Measurements from ENCODE around the gene ANKRD29. TPM values are rescaled to one million over a fixed set of nuclear protein-coding genes. Genes with fewer than 3 reads are reported as not detected.

The ANKRD29 gene
- total and polyA plus RNA-seq, 10 of the 15 experiments (the other 5 are each of a cell fraction or from before 2014, with no cell fraction given) = 0.53 to 9.2 (median 1.6) TPM

DNA sequence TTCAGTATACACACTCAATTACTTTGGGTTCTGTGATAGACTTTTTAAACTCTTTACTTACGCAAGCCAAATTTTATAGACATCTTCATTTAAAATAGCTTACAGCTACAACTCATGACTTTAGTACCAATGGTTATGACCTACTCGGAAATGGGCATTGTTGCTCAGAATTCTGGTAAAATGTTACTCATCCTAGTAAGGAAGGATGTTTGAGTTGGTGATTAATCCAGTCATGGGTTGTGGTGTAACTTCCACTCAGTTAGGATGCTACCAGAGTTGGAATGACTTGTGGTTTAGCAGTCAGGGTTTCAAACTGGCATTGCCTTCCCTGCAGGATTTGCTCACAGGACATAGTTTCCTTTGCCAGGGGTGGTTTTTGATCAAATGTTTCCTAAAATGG lies 69.0 kb downstream of the ANKRD29 start:
- Histone ChIP-seq H3K27ac (ENCODE audit: control insufficient read depth, insufficient read depth) (no peak overlapping the region), H3K27me3 (replicated peaks in 1 of 2; ENCODE audit: control insufficient read depth in 2 of 2, insufficient read depth in 2 of 2, low read length in 1 of 2) (no peaks in the 10 kb centered on the region), H2AFZ (ENCODE audit: control insufficient read depth, low read depth, low read length) (no peak overlapping the region), H3K4me2 (ENCODE audit: control insufficient read depth, insufficient read depth) (no peak overlapping the region), H3K9me3 (replicated peaks; ENCODE audit: control insufficient read depth, insufficient read depth, low read length) (no peaks in the 10 kb centered on the region), H4K20me1 (ENCODE audit: control insufficient read depth, insufficient read depth) (no peaks in the 10 kb centered on the region), H3K9ac (ENCODE audit: control insufficient read depth, insufficient read depth, low read length) (no peak overlapping the region), H3K4me1 (ENCODE audit: control insufficient read depth, insufficient read depth, low read length) (no peaks in the 10 kb centered on the region), H3K79me2 (ENCODE audit: control insufficient read depth, insufficient read depth, low read length) (no peaks in the 10 kb centered on the region), H3K36me3 (ENCODE audit: control insufficient read depth in 2 of 2, insufficient read depth in 2 of 2, low read length in 1 of 2) (no peaks in the 10 kb centered on the region), H3K4me3 (no peak overlapping the region)
- no TSS peak for BruUV-seq (replicated peaks)
- WGBS (ENCODE audit: insufficient coverage, insufficient replicate concordance, low lambda C conversion rate, missing lambda C conversion rate) = 94% methylated on average over 2 of the region's 2 CpGs
- SMC1A ChIA-PET (ENCODE audit: uncharacterized antibody, unreplicated experiment) = no interaction called here
- POLR2A ChIA-PET = no interaction called here
- in situ Hi-C loops (cut with MboI) (no loop called here), intact Hi-C loops (cut with micrococcal nuclease; ENCODE audit: unreplicated experiment) (no loop called here)
- no peak for TF ChIP-seq NR2F1 (conservative IDR thresholded peaks at IDR 0.05)
- no peak for TF ChIP-seq CREM (IDR thresholded peaks at IDR 0.05; ENCODE audit: low read depth)
- FAIRE-seq (no peak), ATAC-seq (no peak), DNase-seq (ENCODE audit: low read depth, low spot score) (no peak)
- CTCF ChIA-PET = no interaction called here
- RAD21 ChIA-PET (ENCODE audit: unreplicated experiment) = no interaction called here

DNA sequence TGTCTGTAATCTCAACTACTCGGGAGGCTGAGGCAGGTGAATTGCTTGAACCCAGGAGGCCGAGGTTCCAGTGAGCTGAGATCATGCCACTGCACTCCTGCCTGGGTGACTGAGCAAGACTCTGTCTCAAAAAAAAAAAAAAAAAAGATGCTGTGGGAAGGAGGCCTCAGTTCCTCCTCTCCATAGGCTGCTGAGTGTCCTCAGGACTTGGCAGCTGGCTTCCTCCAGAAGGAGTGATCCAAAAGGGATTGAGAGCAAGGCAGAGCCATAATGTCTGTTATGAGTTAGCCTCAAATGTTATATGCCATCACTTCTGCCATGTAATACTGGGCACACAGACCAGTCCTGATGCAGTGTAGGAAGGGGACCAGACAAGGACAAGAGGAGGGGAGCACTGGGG lies 69.8 kb downstream of the ANKRD29 start:
- TF ChIP-seq, protein P1, sequence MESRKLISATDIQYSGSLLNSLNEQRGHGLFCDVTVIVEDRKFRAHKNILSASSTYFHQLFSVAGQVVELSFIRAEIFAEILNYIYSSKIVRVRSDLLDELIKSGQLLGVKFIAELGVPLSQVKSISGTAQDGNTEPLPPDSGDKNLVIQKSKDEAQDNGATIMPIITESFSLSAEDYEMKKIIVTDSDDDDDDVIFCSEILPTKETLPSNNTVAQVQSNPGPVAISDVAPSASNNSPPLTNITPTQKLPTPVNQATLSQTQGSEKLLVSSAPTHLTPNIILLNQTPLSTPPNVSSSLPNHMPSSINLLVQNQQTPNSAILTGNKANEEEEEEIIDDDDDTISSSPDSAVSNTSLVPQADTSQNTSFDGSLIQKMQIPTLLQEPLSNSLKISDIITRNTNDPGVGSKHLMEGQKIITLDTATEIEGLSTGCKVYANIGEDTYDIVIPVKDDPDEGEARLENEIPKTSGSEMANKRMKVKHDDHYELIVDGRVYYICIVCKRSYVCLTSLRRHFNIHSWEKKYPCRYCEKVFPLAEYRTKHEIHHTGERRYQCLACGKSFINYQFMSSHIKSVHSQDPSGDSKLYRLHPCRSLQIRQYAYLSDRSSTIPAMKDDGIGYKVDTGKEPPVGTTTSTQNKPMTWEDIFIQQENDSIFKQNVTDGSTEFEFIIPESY (IDR thresholded peaks at IDR 0.05) = no peak
- TF ChIP-seq HDGF (IDR thresholded peaks at IDR 0.05) (no peak), SPI1 (IDR thresholded peaks at IDR 0.05; ENCODE audit: borderline replicate concordance, insufficient read depth, low read depth, low read length) (no peak), BCL11A (IDR thresholded peaks at IDR 0.05; ENCODE audit: low read depth, low read length) (no peak), POLR2AphosphoS5 (IDR thresholded peaks at IDR 0.05; ENCODE audit: low read length) (no peak), MTA2 (IDR thresholded peaks at IDR 0.05; ENCODE audit: low read depth) (no peak), BHLHE40 (IDR thresholded peaks at IDR 0.05; ENCODE audit: borderline replicate concordance in 1 of 2, low read depth in 2 of 2, low read length in 1 of 2) (no peak), ZNF217 (IDR thresholded peaks at IDR 0.05) (no peak), ESRRA (IDR thresholded peaks at IDR 0.05; ENCODE audit: low read length) (no peak)
- no TSS peak for BruUV-seq (replicated peaks)
- Histone ChIP-seq H3K36me3 (ENCODE audit: control insufficient read depth in 2 of 2, insufficient read depth in 2 of 2, low read length in 1 of 2) (no peaks in the 10 kb centered on the region), H3K9me3 (replicated peaks; ENCODE audit: control insufficient read depth, insufficient read depth, low read length) (no peaks in the 10 kb centered on the region), H3K79me2 (ENCODE audit: control insufficient read depth, insufficient read depth, low read length) (no peaks in the 10 kb centered on the region), H3K4me3 (no peak overlapping the region), H3K4me1 (ENCODE audit: control insufficient read depth, insufficient read depth, low read length) (no peaks in the 10 kb centered on the region), H3K9ac (ENCODE audit: control insufficient read depth, insufficient read depth, low read length) (no peak overlapping the region), H3K4me2 (ENCODE audit: control insufficient read depth, insufficient read depth) (no peak overlapping the region), H2AFZ (ENCODE audit: control insufficient read depth, low read depth, low read length) (no peak overlapping the region), H3K27ac (ENCODE audit: control insufficient read depth, insufficient read depth) (no peak overlapping the region), H4K20me1 (ENCODE audit: control insufficient read depth, insufficient read depth) (no peaks in the 10 kb centered on the region), H3K27me3 (replicated peaks in 1 of 2; ENCODE audit: control insufficient read depth in 2 of 2, insufficient read depth in 2 of 2, low read length in 1 of 2) (no peaks in the 10 kb centered on the region)
- ChIA-PET SMC1A (ENCODE audit: uncharacterized antibody, unreplicated experiment) (no interaction called here), POLR2A (interaction anchor here (0.6 to 0.7 kb wide), 2 partner anchors 147 to 258 kb away, joined by 6 read pairs; no protein-coding TSS in a partner anchor), CTCF (no interaction called here), RAD21 (ENCODE audit: unreplicated experiment) (interaction anchor here (0.6 kb wide), 1 partner anchor 151 kb away, joined by 4 read pairs; no protein-coding TSS in a partner anchor)
- ATAC-seq (no peak), FAIRE-seq (no peak), DNase-seq (ENCODE audit: low read depth, low spot score) (no peak)
- WGBS (ENCODE audit: insufficient coverage, insufficient replicate concordance, low lambda C conversion rate, missing lambda C conversion rate) = 65% methylated on average over 2 of the region's 2 CpGs
- in situ Hi-C loops (cut with MboI) (no loop called here), intact Hi-C loops (cut with micrococcal nuclease; ENCODE audit: unreplicated experiment) (no loop called here)
